Mucosa of descending colon (tissue), 3 donors: ENCODE measurements around the gene RPGR. TPM values are rescaled to one million over a fixed set of nuclear protein-coding genes. Genes with fewer than 3 reads are reported as not detected.

Experiments
- ATAC-seq: fragments of 200-7000 bp; cut with Tn5 transposase; one replicate; pipeline ENCODE4 v1.9.1; 2020; ENCODE audit warnings: mild to moderate bottlenecking, moderate library complexity
- DNase-seq, 3 donors: peaks; one replicate each; pipeline ENCODE4 v3.0.0-alpha.2; 2020
- H3K36me3 ChIP-seq: fragments of 200-600 bp; one replicate; pipeline ENCODE4 v1.8.0; 2021; ENCODE audit warnings: low read depth, mild to moderate bottlenecking
- H3K4me1 ChIP-seq: fragments of 200-600 bp; one replicate; pipeline ENCODE4 v1.8.0; 2021; ENCODE audit warnings: low read depth, mild to moderate bottlenecking
- H3K4me3 ChIP-seq: fragments of 200-600 bp; one replicate; pipeline ENCODE4 v1.8.0; 2021; ENCODE audit warnings: mild to moderate bottlenecking
- H3K9me3 ChIP-seq: fragments of 200-600 bp; one replicate; pipeline ENCODE4 v1.8.0; 2021; ENCODE audit warnings: mild to moderate bottlenecking
- intact Hi-C, 2 donors: fragments of 100-400 bp; cut with DNase I in 1 of 2; cut with micrococcal nuclease in 1 of 2; formaldehyde crosslinking; loops; one replicate each; pipeline versions ENCODE4 v1.11.0 to v1.11.1; 2022; cut with DNase I, micrococcal nuclease
- total RNA-seq, 3 donors: library from RNA; stranded (reverse); fragmentation: NEBNext Ultra II Directional in 2 of 3; extraction: Animal tissue kit (Norgen Biotek cat#: 25700) in 2 of 3; gene quantifications; one replicate each; pipeline versions ENCODE4 v1.2.1 to v1.2.4, GENCODE V29; 2021 to 2023
- TF ChIP-seq, protein P1 (sequence below): fragments of 200-600 bp; IDR thresholded peaks from one replicate; pipeline ENCODE4 v1.8.0; 2022; ENCODE audit warnings: antibody characterized with exemption, mild to moderate bottlenecking
- donor health status: DM: no; HTN: no; CAD: no; lungs with moderate emphysema.
- donor health status: DM: no; HTN: no; CAD: no.
- donor health status: DM: no; HTN: yes; CAD: no.

Gene RPGR
- total RNA-seq, 3 donors from 2014 or later, result 13.1 to 13.6 (median 13.5) TPM

DNA sequence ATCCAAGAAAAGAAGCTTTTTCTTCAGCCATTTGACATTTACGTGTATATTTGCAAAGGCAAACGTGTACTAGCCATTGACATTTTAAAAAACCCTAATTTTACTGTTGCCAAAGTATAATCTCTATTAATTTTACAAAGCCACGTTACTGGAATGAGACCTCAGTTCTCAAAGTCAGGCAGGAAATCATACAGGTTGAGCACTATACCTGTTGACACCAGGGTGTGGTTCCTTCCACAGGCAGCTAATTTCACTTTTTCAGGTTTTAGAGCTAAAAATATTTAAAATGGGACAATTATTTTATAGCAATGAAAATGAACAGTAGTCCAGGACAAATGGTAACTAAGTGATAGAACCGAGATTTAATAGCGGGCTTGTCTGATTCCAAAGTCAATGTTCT lies 6.5 kb downstream of the RPGR start:
- no peaks in the 10 kb centered on the region for H3K4me1 ChIP-seq
- H3K36me3 ChIP-seq, result no peaks in the 10 kb centered on the region
- no peak overlapping the region for H3K4me3 ChIP-seq
- intact Hi-C loops, result no loop called here
- TF ChIP-seq, protein P1, sequence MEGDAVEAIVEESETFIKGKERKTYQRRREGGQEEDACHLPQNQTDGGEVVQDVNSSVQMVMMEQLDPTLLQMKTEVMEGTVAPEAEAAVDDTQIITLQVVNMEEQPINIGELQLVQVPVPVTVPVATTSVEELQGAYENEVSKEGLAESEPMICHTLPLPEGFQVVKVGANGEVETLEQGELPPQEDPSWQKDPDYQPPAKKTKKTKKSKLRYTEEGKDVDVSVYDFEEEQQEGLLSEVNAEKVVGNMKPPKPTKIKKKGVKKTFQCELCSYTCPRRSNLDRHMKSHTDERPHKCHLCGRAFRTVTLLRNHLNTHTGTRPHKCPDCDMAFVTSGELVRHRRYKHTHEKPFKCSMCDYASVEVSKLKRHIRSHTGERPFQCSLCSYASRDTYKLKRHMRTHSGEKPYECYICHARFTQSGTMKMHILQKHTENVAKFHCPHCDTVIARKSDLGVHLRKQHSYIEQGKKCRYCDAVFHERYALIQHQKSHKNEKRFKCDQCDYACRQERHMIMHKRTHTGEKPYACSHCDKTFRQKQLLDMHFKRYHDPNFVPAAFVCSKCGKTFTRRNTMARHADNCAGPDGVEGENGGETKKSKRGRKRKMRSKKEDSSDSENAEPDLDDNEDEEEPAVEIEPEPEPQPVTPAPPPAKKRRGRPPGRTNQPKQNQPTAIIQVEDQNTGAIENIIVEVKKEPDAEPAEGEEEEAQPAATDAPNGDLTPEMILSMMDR, result no peak
- ATAC-seq, result no peak
- no peak for DNase-seq
- H3K9me3 ChIP-seq, result no peaks in the 10 kb centered on the region

DNA sequence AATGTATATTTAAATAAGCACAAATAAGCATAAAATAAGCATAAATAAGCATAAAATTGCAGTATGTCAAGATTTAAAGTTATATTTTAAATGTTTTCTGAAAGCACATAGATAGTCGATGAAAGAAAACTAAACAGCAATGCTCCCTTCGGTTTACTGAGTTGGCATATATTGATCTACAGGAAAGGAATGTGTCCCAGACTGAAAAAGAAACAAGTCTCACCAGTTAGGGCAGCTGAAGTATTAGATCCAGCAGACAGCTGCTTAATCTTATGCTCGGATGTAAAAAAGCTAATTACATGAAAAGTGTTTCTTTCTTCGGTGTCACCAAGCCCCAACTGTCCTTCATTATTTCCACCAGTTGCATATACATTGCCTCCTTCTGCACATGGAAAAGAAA lies 8.7 kb downstream of the RPGR start:
- TF ChIP-seq, protein P1, result no peak
- no peaks in the 10 kb centered on the region for H3K36me3 ChIP-seq
- no peak for DNase-seq
- H3K4me1 ChIP-seq, result no peaks in the 10 kb centered on the region
- ATAC-seq, result no peak
- intact Hi-C loops, result no loop called here
- no peak overlapping the region for H3K4me3 ChIP-seq
- H3K9me3 ChIP-seq, result no peaks in the 10 kb centered on the region

DNA sequence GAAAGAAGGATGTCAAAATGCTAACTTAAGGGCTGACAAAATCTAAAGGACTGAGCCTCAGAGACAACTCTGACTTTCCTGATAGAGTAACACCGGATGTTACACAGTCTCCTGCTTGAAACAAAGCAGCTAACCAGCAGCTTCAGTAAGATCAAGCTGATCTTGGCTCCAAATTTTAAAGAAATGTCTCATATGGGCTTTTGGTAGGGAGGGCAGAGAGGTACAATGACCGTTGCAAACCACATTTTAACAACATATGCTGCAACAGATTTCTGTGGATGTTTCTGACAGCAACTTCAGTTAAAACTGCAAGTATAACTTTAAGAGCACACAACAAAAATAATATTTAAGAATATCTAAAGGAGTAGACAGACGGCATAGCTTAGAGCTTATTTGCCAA lies 9.1 kb downstream of the RPGR start:
- DNase-seq (no peak), ATAC-seq (no peak)
- Histone ChIP-seq H3K4me3 (no peak overlapping the region), H3K36me3 (no peaks in the 10 kb centered on the region), H3K4me1 (no peaks in the 10 kb centered on the region), H3K9me3 (no peaks in the 10 kb centered on the region)
- intact Hi-C loops, result no loop called here
- TF ChIP-seq, protein P1, result no peak

DNA sequence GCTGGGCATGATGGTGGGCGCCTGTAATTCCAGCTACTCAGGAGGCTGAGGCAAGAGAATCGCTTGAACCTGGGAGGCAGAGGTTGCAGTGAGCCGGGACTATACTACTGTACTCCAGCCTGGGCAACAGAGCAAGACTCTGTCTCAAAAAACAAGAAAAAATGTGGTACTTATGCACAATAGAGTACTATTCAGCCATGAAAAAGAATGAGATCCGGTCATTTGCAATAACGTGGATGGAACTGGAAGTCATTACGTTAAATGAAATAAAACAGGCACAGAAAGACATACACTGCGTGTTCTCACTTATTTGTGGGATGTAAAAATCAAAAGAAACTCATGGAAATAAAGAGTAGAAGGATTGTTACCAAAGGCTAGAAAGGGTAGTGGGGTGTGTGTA lies 12.1 kb downstream of the RPGR start:
- Histone ChIP-seq H3K9me3 (no peaks in the 10 kb centered on the region), H3K4me3 (no peak overlapping the region), H3K4me1 (no peaks in the 10 kb centered on the region), H3K36me3 (no peaks in the 10 kb centered on the region)
- ATAC-seq (no peak), DNase-seq (no peak)
- intact Hi-C loops, result no loop called here
- TF ChIP-seq, protein P1, result no peak

DNA sequence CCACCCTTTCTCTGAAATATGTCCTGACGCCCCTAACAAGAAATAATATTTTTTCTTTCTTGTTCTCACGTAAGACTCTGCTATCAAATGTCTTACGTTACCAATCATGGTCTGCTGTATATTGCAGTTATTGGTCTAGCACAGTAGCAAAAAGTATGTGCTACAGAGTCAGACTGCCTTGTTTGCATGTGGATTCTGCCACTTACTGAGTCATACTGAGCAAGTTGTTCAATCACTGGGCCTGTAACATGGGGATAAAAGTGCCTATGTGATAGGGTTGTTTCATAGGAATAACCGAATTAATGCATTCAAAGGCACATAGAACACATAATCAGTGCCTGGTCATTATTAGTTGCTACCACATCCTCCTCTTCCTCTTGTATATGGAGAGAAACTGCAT lies 14.1 kb downstream of the RPGR start:
- Histone ChIP-seq H3K4me1 (no peaks in the 10 kb centered on the region), H3K4me3 (no peak overlapping the region), H3K9me3 (no peaks in the 10 kb centered on the region), H3K36me3 (no peaks in the 10 kb centered on the region)
- TF ChIP-seq, protein P1, result no peak
- no peak for ATAC-seq
- intact Hi-C loops, result no loop called here
- DNase-seq, result no peak

DNA sequence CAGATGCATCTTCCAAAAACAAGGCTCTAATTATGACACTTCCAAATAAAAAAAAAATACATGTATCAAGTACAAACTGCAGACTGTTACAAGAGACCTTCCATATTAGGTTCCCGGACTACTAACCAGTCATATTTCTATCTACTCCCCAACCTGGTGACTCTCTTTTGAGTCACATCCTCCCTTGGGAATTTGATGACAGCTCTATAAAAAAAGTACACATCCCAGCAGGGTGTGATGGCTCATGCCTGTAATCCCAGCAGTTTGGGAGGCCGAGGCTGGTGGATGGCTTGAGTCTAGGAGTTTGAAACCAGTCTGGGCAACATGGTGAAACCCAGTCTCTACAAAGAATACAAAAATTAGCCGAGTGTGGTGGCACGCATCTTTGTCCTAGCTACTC lies 14.9 kb downstream of the RPGR start:
- Histone ChIP-seq H3K4me1 (no peaks in the 10 kb centered on the region), H3K4me3 (no peak overlapping the region), H3K36me3 (no peaks in the 10 kb centered on the region), H3K9me3 (no peaks in the 10 kb centered on the region)
- intact Hi-C loops, result no loop called here
- ATAC-seq, result no peak
- TF ChIP-seq, protein P1, result no peak
- no peak for DNase-seq
